Coronary artery (tissue), 2 donors: Measurements from ENCODE around the gene LRRFIP1.

Source experiments
- DNase-seq: peaks from one replicate; pipeline ENCODE4 v3.0.0-alpha.2; 2017; ENCODE audit warnings: low spot score
- H3K27ac ChIP-seq, 2 donors: fragments of 200-600 bp; sonication (generic); one replicate each; pipeline ENCODE4 v1.5.1; 2016 to 2019
- H3K4me3 ChIP-seq: fragments of 200-600 bp; sonication (generic); 2 replicates; pipeline ENCODE4 v1.5.1; 2016; ENCODE audit warnings: mild to moderate bottlenecking, moderate library complexity
- TF ChIP-seq, protein P1 (sequence below): fragments of 200-600 bp; sonication (generic); IDR thresholded peaks from one replicate; pipeline ENCODE4 v1.5.1; 2019; ENCODE audit warnings: antibody characterized with exemption

The LRRFIP1 gene

DNA sequence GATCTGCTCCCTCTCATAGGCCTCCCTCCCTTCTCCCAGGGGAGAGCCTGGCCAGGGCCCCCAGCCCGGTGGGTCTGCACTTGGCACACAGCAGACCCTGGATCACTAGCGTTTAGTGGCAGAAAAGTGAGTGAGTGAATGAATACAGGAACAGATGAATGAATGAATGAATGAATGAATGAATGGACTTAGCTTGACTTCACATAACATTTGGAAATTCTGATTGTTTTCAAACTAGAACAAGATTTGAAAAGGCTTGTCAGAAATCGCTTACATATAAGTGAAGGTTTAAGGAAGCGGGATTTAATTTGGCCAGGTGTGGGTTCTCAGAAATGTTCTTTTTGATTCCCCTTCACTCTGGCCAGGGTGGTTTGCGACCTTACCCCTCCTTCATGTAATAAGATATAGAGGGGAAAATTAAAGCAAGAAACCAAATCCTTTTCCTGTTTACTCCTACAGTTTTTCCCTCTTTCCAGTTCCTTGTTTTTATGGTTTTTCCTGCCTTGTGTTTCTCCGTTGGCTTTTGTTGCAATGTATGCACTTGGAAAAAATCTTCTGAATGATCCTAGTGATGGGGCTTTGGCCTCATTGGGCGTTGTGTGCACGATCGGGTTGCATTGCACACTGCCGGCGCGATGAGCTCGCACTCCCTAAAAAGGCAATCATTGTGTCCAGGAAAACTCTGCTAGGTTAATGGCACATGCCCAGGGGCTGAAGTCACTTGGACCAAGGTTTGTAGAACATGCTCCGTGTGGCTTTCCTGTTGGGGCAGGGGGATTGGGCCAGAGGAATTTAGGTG is 16.4 kb downstream of the LRRFIP1 start:
- Histone ChIP-seq H3K4me3 (no peak overlapping the region), H3K27ac (no peak overlapping the region)
- DNase-seq, result no peak
- TF ChIP-seq, protein P1, sequence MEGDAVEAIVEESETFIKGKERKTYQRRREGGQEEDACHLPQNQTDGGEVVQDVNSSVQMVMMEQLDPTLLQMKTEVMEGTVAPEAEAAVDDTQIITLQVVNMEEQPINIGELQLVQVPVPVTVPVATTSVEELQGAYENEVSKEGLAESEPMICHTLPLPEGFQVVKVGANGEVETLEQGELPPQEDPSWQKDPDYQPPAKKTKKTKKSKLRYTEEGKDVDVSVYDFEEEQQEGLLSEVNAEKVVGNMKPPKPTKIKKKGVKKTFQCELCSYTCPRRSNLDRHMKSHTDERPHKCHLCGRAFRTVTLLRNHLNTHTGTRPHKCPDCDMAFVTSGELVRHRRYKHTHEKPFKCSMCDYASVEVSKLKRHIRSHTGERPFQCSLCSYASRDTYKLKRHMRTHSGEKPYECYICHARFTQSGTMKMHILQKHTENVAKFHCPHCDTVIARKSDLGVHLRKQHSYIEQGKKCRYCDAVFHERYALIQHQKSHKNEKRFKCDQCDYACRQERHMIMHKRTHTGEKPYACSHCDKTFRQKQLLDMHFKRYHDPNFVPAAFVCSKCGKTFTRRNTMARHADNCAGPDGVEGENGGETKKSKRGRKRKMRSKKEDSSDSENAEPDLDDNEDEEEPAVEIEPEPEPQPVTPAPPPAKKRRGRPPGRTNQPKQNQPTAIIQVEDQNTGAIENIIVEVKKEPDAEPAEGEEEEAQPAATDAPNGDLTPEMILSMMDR, result no peak

DNA sequence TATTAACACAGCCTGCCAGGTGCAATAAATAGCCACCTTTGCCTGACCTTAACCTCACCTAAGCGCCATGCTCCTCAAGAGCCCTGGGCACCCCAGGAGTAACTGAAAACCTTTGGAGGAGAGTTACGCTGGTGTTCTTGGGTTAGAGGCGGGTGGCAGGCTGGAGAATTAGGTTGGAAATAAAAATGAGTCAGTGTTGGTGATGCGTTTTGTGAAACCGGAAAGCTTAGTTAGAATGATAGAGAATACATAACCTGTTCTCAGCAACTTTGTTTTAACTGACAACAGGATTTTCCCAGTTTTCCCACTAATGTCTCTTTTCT is 17.0 kb downstream of the LRRFIP1 start:
- H3K4me3 ChIP-seq, result no peak overlapping the region
- TF ChIP-seq, protein P1, result no peak
- no peak overlapping the region for H3K27ac ChIP-seq
- no peak for DNase-seq

DNA sequence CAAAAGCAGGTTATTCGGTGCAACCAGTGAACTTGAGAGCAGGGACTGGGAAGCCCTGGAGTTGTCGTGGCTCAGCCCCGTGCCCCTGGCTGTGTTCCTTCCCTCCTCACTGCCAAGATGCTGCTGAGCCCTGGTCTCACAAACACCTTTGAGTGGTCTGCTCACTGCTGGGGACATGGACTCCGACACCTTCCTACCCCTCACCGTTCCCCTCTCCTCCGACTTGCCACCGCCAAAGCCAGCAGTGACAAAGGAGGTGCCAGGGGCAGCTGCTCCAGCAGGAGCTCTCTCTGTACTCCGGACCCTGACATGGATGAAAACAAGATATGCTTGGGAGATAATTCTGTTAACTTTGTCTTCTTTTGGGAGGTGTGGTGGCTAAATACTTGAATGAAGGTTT is 17.9 kb downstream of the LRRFIP1 start:
- Histone ChIP-seq H3K4me3 (no peak overlapping the region), H3K27ac (no peak overlapping the region)
- TF ChIP-seq, protein P1, result no peak
- DNase-seq, result no peak

DNA sequence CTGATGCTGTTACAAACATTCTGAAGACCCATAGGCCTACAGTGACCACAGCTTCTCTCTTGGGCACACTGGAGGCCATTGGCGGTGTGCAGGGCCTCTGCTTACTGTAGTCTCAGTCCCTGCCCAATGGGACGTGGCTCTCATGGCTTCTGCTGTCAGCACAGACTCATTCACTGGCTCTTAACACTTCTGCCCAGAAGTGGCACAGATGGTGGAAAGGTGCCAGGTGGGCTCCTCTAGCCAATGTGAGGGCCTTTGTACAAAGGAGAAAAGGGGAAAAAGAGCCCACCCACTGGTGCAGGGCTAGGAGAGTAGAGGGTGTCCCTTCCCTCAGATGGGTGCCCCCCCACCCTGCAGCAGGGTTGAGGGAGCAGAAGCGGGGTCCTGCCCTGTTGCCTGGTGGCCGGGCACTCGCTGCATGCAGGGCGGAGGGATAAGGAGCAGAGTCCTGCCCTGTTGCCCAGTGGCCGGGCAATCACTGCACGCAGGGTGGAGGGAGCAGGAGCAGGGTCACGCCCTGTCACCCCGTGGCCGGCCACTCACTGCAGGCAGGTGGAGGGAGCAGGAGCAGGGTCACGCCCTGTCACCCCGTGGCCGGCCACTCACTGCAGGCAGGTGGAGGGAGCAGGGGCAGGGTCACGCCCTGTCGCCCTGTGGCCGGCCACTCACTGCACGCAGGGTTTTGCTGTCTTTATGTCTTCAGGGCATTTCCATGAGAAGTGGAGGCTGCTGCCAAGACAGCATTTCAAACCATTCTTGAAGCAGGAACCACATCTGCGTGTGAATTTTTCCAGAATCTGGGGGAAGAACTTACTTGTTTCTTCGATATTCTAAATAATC is 20.0 kb downstream of the LRRFIP1 start:
- TF ChIP-seq, protein P1, result no peak
- peak overlapping the region in 1 of 2 donors; percentile 55 for H3K27ac ChIP-seq
- no peak overlapping the region for H3K4me3 ChIP-seq
- no peak for DNase-seq

DNA sequence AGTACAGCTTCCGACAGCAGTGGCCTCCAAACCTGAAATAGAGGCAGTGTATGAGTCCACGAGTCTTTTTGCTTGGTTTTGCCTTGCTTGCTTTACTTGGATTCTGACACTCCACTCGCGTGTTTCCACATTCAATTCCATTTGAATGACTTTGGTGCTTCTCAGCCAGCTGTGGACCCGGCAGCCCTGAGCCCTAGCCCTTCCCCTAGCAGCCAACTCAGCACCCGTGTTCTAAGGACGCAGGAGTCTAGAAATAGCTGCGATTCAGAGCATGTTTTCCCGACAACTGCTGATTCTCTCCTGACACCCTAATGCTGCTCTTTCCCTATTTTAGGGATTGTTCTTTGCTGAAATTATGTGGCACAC is 20.6 kb downstream of the LRRFIP1 start:
- Histone ChIP-seq H3K27ac (peak overlapping the region in 1 of 2 donors; percentile 55), H3K4me3 (no peak overlapping the region)
- TF ChIP-seq, protein P1, result no peak
- no peak for DNase-seq

DNA sequence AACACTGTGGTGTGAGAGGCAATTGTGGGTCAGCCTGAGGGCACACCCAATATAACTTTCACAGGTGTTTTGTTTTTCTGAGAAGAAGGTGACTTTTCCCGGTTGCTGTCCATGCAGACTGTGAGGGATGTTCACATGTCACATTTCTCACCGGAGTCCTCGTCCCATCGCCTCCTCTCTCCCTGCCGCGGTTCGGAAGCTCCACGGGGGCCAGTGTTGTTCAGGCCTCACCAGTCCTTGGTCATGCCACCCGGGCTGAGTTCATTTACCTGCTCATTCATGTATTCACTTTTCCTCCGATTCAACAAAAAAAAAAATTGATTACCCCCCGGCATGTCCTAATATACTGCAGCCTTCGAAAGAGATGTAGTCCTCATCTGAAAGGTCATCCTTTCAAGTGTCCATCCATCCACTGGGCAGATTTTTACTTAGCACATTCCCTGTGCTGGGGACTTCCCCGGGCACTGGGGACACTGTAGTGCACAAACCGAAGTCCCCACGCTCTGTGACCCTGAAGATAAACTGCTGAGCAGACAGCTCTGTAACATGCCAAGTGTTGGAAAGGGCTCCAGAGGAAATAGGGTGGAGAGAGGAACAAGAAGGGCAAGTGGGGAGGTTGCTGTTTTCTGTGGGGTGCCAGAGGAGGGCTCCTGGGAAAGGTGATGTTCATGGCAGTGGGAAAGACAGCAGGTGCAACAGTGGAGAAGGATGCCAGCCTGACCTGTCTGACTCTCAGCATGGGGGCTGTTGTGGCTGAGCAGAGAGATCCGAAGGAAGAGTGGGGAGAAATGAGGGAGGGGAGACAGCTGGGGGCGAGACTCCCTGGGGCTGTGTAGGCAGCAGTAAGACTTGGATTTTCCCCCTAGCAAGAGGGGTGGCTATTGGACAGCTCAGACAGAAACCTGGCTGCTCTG is 22.4 kb downstream of the LRRFIP1 start:
- TF ChIP-seq, protein P1, result no peak
- H3K27ac ChIP-seq, result no peak overlapping the region
- no peak for DNase-seq
- no peak overlapping the region for H3K4me3 ChIP-seq
